Measurements from ENCODE around the gene SIAH3. TPM values are rescaled to one million over a fixed set of nuclear protein-coding genes. Genes with fewer than 3 reads are reported as not detected.

Gene SIAH3
- total RNA-seq, 1 donor from 2014 or later = not detected

GRCh38 chr13:45792827-45793303, 58.7 kb downstream of the SIAH3 start:
- Histone ChIP-seq H3K36me3 (no peaks in the 10 kb centered on the region), H3K27me3 (ENCODE audit: low read depth) (no peaks in the 10 kb centered on the region), H3K27ac (replicated peaks) (no peak overlapping the region), H3K9me3 (replicated peaks) (no peaks in the 10 kb centered on the region), H3K4me3 (no peak overlapping the region), H3K4me1 (peaks cover 5% of the 10 kb centered on the region)
- no peak for DNase-seq
- intact Hi-C loops (cut with micrococcal nuclease) = no loop called here
- TF ChIP-seq CTCF (IDR thresholded peaks at IDR 0.05; ENCODE audit: borderline replicate concordance) = no peak

GRCh38 chr13:45788011-45788410, 63.5 kb downstream of the SIAH3 start:
- TF ChIP-seq CTCF (IDR thresholded peaks at IDR 0.05; ENCODE audit: borderline replicate concordance) = no peak
- Histone ChIP-seq H3K9me3 (replicated peaks) (no peaks in the 10 kb centered on the region), H3K36me3 (no peaks in the 10 kb centered on the region), H3K27me3 (ENCODE audit: low read depth) (no peaks in the 10 kb centered on the region), H3K4me3 (no peak overlapping the region), H3K27ac (replicated peaks) (no peak overlapping the region), H3K4me1 (peaks cover 17% of the 10 kb centered on the region)
- intact Hi-C loops (cut with micrococcal nuclease) = no loop called here
- no peak for DNase-seq

- intact Hi-C loops (cut with micrococcal nuclease) = no loop called here
These were observed 64.2 kb downstream of the SIAH3 start for GRCh38 chr13:45787346-45787745.

DNA sequence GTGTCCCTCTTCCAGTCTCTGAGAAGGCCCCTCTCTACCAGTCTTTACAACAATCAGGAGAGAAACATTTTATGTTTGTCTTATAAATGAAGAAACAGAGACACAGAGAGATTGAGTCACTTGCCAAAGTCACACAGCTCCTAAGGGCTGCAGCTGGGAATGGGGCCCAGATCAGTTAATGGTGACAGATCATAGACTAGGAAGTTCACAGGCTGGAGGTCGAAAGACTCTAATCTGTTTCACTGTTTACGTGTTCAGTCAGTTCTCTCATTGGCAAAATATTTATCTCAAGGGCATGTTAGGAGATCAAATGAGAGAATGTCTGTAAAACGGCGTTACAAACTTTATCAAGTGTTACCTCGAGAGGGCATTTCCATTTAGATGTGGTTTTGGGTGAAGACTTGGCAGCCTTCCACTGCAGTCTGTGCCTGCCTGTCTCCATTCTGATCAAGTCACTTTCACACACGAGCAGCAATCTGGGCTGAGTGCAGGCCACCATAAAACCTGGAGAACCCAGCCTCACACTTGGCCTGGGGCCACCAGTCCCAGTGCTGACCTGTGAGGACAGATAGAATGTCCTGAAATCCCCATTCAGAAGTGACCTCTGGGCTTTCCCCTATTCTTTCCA, 65.1 kb downstream of the SIAH3 start:
- no peak overlapping the region for H3K4me3 ChIP-seq
- peaks cover 21% of the 10 kb centered on the region for H3K4me1 ChIP-seq
- intact Hi-C loops (cut with micrococcal nuclease) = no loop called here
- H3K36me3 ChIP-seq = no peaks in the 10 kb centered on the region
- no peak overlapping the region for H3K27ac ChIP-seq (replicated peaks)
- DNase-seq = no peak
- no peaks in the 10 kb centered on the region for H3K27me3 ChIP-seq (ENCODE audit: low read depth)
- TF ChIP-seq CTCF (IDR thresholded peaks at IDR 0.05; ENCODE audit: borderline replicate concordance) = no peak
- H3K9me3 ChIP-seq (replicated peaks) = no peaks in the 10 kb centered on the region

More at GRCh38 chr13:45787346-45787745, 64.2 kb downstream of the SIAH3 start:
- no peaks in the 10 kb centered on the region for H3K36me3 ChIP-seq
- no peaks in the 10 kb centered on the region for H3K9me3 ChIP-seq (replicated peaks)
- peaks cover 17% of the 10 kb centered on the region for H3K4me1 ChIP-seq
- no peak overlapping the region for H3K27ac ChIP-seq (replicated peaks)
- no peak for DNase-seq
- no peak overlapping the region for H3K4me3 ChIP-seq
- no peak for TF ChIP-seq CTCF (IDR thresholded peaks at IDR 0.05; ENCODE audit: borderline replicate concordance)
- no peaks in the 10 kb centered on the region for H3K27me3 ChIP-seq (ENCODE audit: low read depth)

DNA sequence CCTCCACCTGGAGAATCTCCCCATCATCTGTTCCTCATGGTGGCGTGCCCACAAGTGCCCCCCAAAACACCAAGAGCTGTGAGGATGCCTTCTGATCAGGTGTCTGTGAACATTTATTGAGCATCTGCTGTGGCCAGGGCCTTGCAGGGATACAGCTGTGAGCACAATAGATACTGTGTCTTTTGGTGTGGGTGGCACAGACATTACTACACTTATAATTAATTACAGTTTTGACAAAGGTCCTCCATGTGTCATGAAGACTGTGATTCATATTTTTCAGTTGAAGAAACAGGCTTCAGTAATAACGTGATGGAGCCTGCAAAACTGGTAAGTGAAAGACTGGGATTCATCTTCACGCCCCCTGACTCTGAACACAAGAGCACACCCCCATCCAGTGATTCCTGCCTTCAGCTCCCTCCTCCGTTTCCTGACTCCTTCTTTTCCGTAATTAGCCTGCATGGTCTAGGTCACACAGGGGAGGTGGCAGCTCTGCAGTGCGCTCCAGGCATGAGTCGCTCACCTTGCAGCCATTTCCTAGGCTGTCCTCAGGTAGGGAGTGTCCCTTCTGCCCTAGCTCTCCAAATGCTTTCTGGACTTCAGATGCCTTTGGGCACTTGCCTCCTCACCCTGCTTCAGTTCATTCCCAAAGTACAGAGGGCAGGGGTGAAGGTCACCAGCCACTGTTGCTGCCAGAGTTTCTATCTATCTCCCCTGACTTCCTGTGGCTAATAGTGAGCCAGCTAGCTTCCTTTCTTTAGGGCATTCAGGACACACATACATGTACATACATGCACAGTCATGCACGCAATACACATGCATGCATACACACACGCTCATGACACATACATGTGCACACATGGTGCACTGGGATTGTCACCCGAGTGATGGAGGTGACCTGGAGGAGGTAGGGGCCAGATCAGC, 66.5 kb downstream of the SIAH3 start:
- Histone ChIP-seq H3K9me3 (replicated peaks) (no peaks in the 10 kb centered on the region), H3K4me3 (no peak overlapping the region), H3K36me3 (no peaks in the 10 kb centered on the region), H3K27ac (replicated peaks) (no peak overlapping the region), H3K27me3 (ENCODE audit: low read depth) (no peaks in the 10 kb centered on the region), H3K4me1 (peaks cover 26% of the 10 kb centered on the region)
- DNase-seq = no peak
- intact Hi-C loops (cut with micrococcal nuclease) = no loop called here
- TF ChIP-seq CTCF (IDR thresholded peaks at IDR 0.05; ENCODE audit: borderline replicate concordance) = no peak

Data from left ventricle myocardium inferior (tissue), 1 donor.